Gastrocnemius medialis (tissue), 4 donors: ENCODE measurements around the gene IL22RA1. TPM values are rescaled to one million over a fixed set of nuclear protein-coding genes. Genes with fewer than 3 reads are reported as not detected.
A peak's percentile ranks its signal among the peaks of the same experiment; 100 is the strongest.

Source experiments
- ATAC-seq, 2 donors: fragments of 150-250 bp; one replicate each; pipeline ENCODE4 v1.9.1; 2016
- DNase-seq, 2 donors: peaks; one replicate each; pipeline ENCODE4 v3.0.0-alpha.2; 2019
- H3K27ac ChIP-seq, 4 donors: fragments of 200-600 bp; sonication (generic); 1 replicate in 1 of 4; 2 replicates in 3 of 4; pipeline ENCODE4 v1.5.1; 2016 to 2018; ENCODE audit warnings: mild to moderate bottlenecking in 2 of 4, moderate library complexity in 1 of 4
- H3K27me3 ChIP-seq, 3 donors: fragments of 200-600 bp; sonication (generic) in 2 of 3; 1 replicate in 1 of 3; 2 replicates in 2 of 3; pipeline versions ENCODE4 v1.5.1 to v1.6.0; 2016 to 2019; ENCODE audit warnings: mild to moderate bottlenecking in 1 of 3, moderate library complexity in 1 of 3
- H3K36me3 ChIP-seq, 2 donors: fragments of 200-600 bp; sonication (generic) in 1 of 2; one replicate each; pipeline ENCODE4 v1.5.1; 2017 to 2018
- H3K4me1 ChIP-seq, 2 donors: fragments of 200-600 bp; sonication (generic) in 1 of 2; one replicate each; pipeline ENCODE4 v1.5.1; 2016 to 2017; ENCODE audit warnings: mild to moderate bottlenecking in 2 of 2
- H3K4me3 ChIP-seq, 4 donors: fragments of 200-600 bp; sonication (generic) in 3 of 4; 1 replicate in 1 of 4; 2 replicates in 3 of 4; pipeline ENCODE4 v1.5.1; 2016 to 2019; ENCODE audit warnings: mild to moderate bottlenecking in 2 of 4
- H3K9me3 ChIP-seq, 3 donors: fragments of 200-600 bp; sonication (generic) in 2 of 3; 1 replicate in 1 of 3; 2 replicates in 2 of 3; pipeline ENCODE4 v1.5.1; 2016 to 2019
- CTCF ChIP-seq, 5 experiments: fragments of 450-650 bp in 3 of 5; fragments of 200-600 bp in 2 of 5; sonication (generic) in 2 of 5; IDR thresholded peaks in 4 of 5; conservative IDR thresholded peaks in 1 of 5; 1 replicate in 4 of 5; 2 replicates in 1 of 5; pipeline ENCODE4 v1.5.1; 2016 to 2019; ENCODE audit warnings: antibody characterized with exemption in 5 of 5, mild to moderate bottlenecking in 3 of 5, moderate library complexity in 3 of 5
- POLR2A ChIP-seq, 2 donors: fragments of 450-650 bp; IDR thresholded peaks; one replicate each; pipeline ENCODE4 v1.6.1; 2017; ENCODE audit warnings: antibody characterized with exemption in 2 of 2, mild to moderate bottlenecking in 2 of 2, moderate library complexity in 2 of 2
- in situ Hi-C, 4 donors: fragments of 200-750 bp; cut with MboI; loops; one replicate each; pipeline versions ENCODE4 v1.15.0 to v1.8.0; 2017; ENCODE audit warnings: low sequenced_read_pairs in 4 of 4
- intact Hi-C: fragments of 100-400 bp; cut with DNase I; formaldehyde crosslinking; loops from one replicate; pipeline ENCODE4 v1.15.1; 2023; ENCODE audit warnings: low total_unique reads
- total RNA-seq, 4 donors: library from RNA; depleted of rRNA; stranded (reverse); fragments of >200 nt; gene quantifications; one replicate each; pipeline versions ENCODE4 v1.1.0 to v1.2.3, GENCODE V29; 2016

Gene IL22RA1
- total RNA-seq, 4 donors from 2014 or later = 0.36 TPM; not detected in 3

GRCh38 chr1:24077278-24077978, 65.5 kb downstream of the IL22RA1 start:
- in situ Hi-C loops (no loop called here), intact Hi-C loops (loop anchor here (2.0 kb wide), 1 partner anchor 19 kb away; no protein-coding TSS in a partner anchor)
- peak overlapping the region; percentile 83 to 88 (median 85) for H3K27ac ChIP-seq
- peaks cover 24 to 48% of the 10 kb centered on the region in 2 donors for H3K4me1 ChIP-seq
- H3K36me3 ChIP-seq = peaks cover 0 to 14% of the 10 kb centered on the region in 2 donors
- ATAC-seq (peak; percentile 89), DNase-seq (peak; percentile 75 to 88)
- TF ChIP-seq POLR2A (IDR thresholded peaks at IDR 0.05) (peak in 1 of 2 donors; percentile 9), CTCF (IDR thresholded peaks at IDR 0.05 in 4 of 5, conservative IDR thresholded peaks at IDR 0.05 in 1 of 5) (no peak)
- H3K27me3 ChIP-seq = no peaks in the 10 kb centered on the region
- H3K4me3 ChIP-seq = no peak overlapping the region
- no peaks in the 10 kb centered on the region for H3K9me3 ChIP-seq

- H3K36me3 ChIP-seq = peaks cover 0 to 14% of the 10 kb centered on the region in 2 donors
- no peak overlapping the region for H3K4me3 ChIP-seq
- DNase-seq = no peak
- peak overlapping the region; percentile 62 to 83 (median 66) for H3K27ac ChIP-seq
- H3K27me3 ChIP-seq = no peaks in the 10 kb centered on the region
- peaks cover 25 to 53% of the 10 kb centered on the region in 2 donors for H3K4me1 ChIP-seq
- in situ Hi-C loops (no loop called here), intact Hi-C loops (loop anchor here (2.0 kb wide), 1 partner anchor 21 kb away; no protein-coding TSS in a partner anchor)
- no peak for TF ChIP-seq CTCF (IDR thresholded peaks at IDR 0.05 in 4 of 5, conservative IDR thresholded peaks at IDR 0.05 in 1 of 5)
- no peak for TF ChIP-seq POLR2A (IDR thresholded peaks at IDR 0.05)
- no peak for ATAC-seq
- H3K9me3 ChIP-seq = no peaks in the 10 kb centered on the region
Observed at GRCh38 chr1:24075946-24076345, 67.0 kb downstream of the IL22RA1 start.

GRCh38 chr1:24075590-24075854, 67.4 kb downstream of the IL22RA1 start:
- Histone ChIP-seq H3K27me3 (no peaks in the 10 kb centered on the region), H3K4me1 (peaks cover 25 to 49% of the 10 kb centered on the region in 2 donors), H3K27ac (peak overlapping the region; percentile 62 to 83 (median 66)), H3K4me3 (no peak overlapping the region), H3K36me3 (peaks cover 0 to 14% of the 10 kb centered on the region in 2 donors), H3K9me3 (no peaks in the 10 kb centered on the region)
- ATAC-seq (no peak), DNase-seq (no peak)
- intact Hi-C loops (no loop called here), in situ Hi-C loops (no loop called here)
- TF ChIP-seq CTCF (IDR thresholded peaks at IDR 0.05 in 4 of 5, conservative IDR thresholded peaks at IDR 0.05 in 1 of 5) (no peak), POLR2A (IDR thresholded peaks at IDR 0.05) (no peak)

- Histone ChIP-seq H3K27ac (peak overlapping the region; percentile 39 to 83 (median 66)), H3K4me1 (peaks cover 25 to 44% of the 10 kb centered on the region in 2 donors), H3K4me3 (no peak overlapping the region), H3K27me3 (no peaks in the 10 kb centered on the region), H3K36me3 (peaks cover 0 to 14% of the 10 kb centered on the region in 2 donors), H3K9me3 (no peaks in the 10 kb centered on the region)
- in situ Hi-C loops = loop anchor here in 2 of 4 donors (5.0 to 25.0 kb wide), 3 partner anchors 37 to 312 kb away; partner anchors contain the start of gene MYOM3 (in 1 of the 2)
- no peak for ATAC-seq
- no peak for DNase-seq
- intact Hi-C loops = no loop called here
- TF ChIP-seq CTCF (IDR thresholded peaks at IDR 0.05 in 4 of 5, conservative IDR thresholded peaks at IDR 0.05 in 1 of 5) = no peak
- TF ChIP-seq POLR2A (IDR thresholded peaks at IDR 0.05) = no peak
Observed at GRCh38 chr1:24074817-24075589, 67.9 kb downstream of the IL22RA1 start.
